Measurements from ENCODE around the gene SLC19A1.

DNA sequence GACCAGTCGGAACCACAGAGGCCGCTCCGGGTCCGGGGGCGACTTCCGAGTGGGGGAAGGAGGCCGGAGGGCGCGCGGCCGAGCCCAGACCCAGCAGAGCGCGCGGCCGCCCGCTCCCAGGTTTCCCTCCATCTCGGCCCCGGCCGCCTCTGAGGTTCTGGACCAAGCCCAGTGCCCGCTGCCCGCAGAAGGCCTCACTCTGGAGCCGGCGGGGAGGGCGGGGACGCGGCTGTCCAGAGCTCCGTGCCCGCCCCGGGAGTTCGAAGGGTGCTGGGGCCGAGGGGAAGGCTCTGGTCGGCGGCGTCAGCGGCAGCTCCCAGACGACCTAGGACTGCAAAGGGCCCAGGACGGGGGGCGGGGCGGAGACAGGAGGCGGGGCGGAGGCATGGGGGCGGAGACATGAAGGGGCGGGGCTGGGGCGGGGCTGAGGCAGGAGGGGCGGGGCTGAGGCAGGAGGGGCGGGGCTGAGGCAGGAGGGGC, 48.0 kb upstream of the SLC19A1 start:
- TF ChIP-seq, protein P1, sequence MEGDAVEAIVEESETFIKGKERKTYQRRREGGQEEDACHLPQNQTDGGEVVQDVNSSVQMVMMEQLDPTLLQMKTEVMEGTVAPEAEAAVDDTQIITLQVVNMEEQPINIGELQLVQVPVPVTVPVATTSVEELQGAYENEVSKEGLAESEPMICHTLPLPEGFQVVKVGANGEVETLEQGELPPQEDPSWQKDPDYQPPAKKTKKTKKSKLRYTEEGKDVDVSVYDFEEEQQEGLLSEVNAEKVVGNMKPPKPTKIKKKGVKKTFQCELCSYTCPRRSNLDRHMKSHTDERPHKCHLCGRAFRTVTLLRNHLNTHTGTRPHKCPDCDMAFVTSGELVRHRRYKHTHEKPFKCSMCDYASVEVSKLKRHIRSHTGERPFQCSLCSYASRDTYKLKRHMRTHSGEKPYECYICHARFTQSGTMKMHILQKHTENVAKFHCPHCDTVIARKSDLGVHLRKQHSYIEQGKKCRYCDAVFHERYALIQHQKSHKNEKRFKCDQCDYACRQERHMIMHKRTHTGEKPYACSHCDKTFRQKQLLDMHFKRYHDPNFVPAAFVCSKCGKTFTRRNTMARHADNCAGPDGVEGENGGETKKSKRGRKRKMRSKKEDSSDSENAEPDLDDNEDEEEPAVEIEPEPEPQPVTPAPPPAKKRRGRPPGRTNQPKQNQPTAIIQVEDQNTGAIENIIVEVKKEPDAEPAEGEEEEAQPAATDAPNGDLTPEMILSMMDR (IDR thresholded peaks at IDR 0.05) = no peak
- TF ChIP-seq POLR2A (IDR thresholded peaks at IDR 0.05) = no peak
